ENCODE measurements around the gene MOGAT1.

DNA sequence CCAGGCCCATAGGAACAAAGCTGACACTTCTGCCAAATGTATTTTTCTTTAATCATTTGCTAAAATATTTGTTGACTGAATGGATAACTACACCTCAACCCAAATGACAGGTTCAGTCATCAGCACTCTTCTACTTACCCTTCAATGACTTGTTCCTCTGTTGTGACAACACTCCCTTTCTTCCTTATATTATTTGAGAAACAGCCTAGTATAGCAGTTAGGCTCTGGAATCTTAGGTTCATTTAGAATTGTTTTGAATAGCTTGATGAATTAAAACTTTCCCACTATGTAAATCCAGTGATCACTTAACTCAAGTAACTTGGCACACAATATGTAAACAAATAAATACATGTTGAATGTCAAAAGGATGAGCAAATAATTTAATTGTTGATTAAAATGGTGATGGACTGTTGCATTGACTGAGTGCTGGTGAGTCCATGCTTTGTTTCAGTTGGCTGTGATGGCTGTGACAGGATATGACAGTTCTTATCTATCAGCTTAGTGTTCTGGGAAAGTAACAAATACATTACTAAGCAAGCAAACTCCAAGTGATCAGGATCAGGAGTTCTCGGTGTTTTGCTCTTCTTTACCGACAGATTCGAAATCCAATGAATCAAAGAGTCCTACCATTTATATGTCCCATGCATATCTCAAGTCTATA, 2.8 kb upstream of the MOGAT1 start:
- TF ChIP-seq, protein P1, sequence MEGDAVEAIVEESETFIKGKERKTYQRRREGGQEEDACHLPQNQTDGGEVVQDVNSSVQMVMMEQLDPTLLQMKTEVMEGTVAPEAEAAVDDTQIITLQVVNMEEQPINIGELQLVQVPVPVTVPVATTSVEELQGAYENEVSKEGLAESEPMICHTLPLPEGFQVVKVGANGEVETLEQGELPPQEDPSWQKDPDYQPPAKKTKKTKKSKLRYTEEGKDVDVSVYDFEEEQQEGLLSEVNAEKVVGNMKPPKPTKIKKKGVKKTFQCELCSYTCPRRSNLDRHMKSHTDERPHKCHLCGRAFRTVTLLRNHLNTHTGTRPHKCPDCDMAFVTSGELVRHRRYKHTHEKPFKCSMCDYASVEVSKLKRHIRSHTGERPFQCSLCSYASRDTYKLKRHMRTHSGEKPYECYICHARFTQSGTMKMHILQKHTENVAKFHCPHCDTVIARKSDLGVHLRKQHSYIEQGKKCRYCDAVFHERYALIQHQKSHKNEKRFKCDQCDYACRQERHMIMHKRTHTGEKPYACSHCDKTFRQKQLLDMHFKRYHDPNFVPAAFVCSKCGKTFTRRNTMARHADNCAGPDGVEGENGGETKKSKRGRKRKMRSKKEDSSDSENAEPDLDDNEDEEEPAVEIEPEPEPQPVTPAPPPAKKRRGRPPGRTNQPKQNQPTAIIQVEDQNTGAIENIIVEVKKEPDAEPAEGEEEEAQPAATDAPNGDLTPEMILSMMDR (IDR thresholded peaks at IDR 0.05; ENCODE audit: insufficient read depth, low read depth, low read length): no peak
- TF ChIP-seq EZH2 (IDR thresholded peaks at IDR 0.05; ENCODE audit: insufficient read depth, low read length): no peak
